GM19099 (cell line): ENCODE results near the gene TMED1.

Experiments
- POLR2A ChIP-seq: IDR thresholded peaks from 3 replicates; pipeline ENCODE4 v1.6.1; 2011; ENCODE audit warnings: low read depth; ENCODE audit not compliant: insufficient read length; ENCODE audit errors: extremely low read depth

Gene TMED1

DNA sequence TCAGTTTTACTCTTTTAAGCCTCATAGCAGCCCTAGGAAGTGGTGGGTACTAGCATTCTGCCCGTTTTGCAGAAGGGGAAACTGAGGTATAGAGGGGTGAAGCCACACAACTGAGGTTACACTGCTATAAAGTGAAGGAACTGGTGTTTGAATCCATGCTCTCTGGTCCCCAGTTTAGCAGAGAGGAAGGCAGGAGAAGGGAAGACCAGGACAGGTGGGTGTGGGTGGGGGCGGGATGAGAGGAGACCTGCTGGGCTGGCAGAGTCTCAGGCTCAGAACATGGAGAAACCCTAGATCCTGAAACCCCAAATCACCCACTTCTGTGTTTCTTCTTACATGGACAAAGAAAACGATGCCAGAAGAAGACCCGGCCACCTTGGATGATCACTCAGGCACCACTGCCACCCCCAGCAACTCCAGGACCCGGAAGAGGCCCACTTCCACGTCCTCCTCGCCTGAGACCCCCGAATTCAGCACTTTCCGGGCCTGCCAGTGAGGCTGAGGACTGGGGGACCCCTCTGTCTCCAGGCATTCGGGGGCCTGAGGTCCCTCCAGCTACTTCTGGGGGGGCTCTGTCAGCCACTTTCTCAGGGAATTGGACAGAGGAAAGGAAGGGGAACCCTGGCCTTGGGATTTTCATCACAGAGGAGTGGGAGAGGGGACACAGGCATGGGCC is 33.0 kb upstream of the TMED1 start:
- TF ChIP-seq POLR2A = no peak

DNA sequence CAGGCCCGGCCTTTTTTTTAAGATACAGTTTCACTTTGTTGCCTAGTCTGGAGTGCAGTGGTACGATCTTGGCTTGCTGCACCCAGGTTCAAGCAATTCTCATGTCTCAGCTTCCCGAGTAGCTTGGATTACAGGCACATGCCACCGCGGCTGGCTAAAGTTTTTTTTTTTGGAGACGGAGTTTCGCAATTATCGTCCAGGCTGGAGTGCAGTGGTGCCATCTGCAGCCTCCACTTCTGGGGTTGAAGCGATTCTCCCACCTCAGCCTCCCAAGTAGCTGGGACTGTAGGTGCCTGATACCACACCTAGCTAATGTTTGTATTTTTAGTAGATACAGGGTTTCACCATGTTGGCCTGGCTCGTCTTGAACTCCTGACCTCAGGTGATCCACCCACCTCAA is 30.5 kb upstream of the TMED1 start:
- no peak for TF ChIP-seq POLR2A

DNA sequence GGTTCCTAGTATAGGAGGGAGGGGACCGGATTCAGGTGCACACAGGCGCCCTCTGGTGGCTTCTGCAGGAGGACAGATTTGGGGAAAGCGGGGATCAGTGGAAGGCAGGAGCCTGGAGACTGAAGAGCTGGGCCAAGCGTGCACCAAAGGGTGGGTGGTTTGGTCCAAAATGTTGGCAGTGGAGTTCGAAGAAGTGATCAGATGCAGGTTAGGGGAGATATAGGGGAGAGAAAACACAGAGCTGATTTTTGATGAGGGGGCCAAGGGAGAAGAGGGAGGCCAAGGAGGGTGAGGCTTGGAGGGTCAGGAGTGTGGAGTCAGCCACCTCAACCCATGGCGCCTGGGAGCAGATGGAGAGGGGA is 28.5 kb upstream of the TMED1 start:
- TF ChIP-seq POLR2A = no peak

DNA sequence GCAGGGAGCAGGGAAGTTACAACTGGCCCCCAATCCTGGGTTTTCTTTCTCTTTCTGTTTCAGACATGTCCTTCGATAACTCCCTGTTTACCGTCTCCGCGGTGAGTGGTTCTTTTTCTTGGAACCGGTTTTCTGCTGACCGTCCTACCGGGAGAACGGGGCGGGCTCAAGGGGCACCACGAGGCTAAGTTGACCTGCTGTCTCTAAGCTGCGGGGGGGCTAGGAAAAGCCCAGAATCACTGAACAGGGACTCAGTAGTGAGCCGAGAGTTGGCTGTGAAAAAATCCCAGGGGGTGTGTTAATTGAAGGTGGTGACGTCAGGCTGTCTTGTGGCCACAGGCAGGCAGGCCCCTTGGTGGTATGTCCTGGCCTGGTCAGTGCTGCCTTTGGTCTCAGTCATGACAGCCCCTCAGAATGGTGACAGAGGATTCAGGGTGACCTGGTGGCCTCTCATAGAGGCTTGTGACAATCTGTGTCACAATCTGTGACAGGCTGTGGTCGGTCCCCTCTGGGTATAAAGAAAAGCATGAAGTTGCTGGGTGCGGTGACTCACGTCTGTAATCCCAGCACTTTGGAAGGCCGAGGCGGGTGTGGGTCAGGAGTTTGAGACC is 27.2 kb upstream of the TMED1 start:
- TF ChIP-seq POLR2A = no peak

DNA sequence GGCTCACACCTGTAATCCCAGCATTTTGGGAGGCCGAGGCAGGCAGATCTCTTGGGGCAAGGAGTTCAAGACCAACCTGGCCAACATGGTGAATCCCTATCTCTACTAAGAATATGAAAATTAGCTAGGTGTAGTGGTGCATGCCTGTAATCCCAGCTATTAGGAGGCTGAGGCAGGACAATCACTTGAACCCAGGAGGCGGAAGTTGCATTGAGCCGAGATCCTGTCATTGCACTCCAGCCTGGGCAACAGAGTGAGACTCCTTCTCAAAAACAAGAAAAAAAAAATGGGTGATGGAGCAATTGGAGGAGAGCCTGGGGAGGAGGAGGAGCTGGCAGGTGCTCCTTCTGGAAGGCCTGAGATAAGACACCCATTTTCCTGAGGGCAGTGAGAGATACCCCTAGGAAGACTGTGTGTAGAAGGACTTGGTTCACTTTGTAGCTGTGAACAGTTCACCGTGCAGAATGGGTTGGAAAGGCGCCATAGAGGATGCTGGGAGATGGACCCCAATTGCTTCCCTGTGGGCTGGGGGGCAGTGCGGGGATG is 26.6 kb upstream of the TMED1 start:
- TF ChIP-seq POLR2A = no peak

DNA sequence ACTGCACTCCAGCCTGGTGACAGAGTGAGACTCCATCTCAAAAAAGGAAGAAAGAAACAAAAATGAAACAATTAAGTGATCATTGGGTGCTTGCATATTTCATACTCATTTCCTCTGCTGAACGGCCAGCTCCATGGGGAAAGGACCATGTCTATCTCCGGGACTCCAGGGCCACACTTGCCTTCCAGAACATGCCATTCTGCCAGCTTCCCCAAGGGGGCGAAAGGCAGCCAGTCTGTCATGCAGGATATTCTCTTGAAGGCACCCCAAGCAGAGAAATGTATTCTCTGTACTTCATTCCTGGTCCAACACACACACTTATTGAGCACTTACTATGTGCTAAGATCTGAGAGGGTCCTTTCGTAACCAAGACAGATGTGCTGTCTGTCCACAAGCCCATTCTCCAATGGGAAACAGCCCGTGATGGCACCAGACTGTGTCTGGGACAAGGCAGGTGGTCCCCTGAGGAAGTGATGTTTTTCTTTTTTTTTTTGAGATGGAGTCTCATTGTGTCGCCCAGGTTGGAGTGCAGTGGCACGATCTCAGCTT is 25.2 kb upstream of the TMED1 start:
- no peak for TF ChIP-seq POLR2A

DNA sequence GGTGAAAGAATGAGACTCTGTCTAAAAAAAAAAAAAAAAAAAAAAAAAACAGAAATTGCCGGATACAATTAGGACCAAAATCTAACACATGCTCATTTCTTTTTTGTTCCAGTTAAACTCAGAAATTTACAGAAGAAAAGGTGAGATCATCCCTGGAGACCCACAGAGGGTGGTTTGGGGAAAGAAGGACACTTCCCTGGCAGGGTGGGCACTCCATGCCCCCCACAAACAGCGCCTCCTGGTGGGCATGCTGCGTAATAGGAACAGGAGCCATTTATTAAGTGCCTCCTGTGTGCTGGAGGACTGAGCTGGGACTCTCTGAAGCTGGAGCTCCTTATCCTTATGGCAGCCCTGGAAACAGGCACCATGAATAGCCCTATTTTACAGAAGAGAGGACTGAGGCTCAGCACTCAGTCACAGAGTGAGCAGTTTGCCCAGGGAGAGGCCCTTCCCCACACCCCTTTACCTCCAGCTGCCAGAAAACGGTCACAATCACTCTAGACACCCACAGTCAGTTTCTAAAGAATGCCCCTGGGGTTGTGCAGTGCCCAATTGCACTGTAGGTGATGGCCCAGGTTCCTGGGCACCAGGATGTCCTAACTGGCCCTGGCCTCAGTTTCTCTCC is 22.3 kb upstream of the TMED1 start:
- no peak for TF ChIP-seq POLR2A

DNA sequence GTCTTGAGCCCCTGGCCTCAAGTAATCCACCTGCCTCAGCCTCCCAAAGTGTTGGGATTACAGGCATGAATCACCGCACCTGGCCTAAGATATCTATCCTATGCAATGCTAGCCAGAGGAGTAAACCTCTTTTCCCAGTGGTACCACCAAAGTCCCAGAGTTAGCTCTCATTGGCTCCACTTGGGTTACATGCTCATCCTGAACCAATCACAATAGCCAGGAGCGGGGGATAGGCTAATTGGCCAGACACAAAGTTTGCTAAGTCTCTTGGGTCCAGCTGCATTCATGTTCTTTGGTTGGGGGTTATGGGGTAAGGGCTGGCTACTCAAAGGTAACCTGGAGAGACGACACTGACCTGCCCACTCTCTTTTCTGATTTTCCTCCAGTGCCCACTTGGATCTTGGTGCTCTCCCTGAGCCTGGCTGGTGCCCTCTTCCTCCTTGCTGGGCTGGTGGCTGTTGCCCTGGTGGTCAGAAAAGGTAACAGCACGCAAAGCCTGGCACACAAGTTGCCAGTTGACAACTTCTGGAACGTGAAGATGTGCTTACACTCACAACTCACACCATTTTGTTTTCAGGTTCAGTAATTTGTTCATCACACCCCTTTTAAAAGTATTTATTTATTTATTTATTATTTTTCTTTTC is 20.0 kb upstream of the TMED1 start:
- TF ChIP-seq POLR2A = no peak

DNA sequence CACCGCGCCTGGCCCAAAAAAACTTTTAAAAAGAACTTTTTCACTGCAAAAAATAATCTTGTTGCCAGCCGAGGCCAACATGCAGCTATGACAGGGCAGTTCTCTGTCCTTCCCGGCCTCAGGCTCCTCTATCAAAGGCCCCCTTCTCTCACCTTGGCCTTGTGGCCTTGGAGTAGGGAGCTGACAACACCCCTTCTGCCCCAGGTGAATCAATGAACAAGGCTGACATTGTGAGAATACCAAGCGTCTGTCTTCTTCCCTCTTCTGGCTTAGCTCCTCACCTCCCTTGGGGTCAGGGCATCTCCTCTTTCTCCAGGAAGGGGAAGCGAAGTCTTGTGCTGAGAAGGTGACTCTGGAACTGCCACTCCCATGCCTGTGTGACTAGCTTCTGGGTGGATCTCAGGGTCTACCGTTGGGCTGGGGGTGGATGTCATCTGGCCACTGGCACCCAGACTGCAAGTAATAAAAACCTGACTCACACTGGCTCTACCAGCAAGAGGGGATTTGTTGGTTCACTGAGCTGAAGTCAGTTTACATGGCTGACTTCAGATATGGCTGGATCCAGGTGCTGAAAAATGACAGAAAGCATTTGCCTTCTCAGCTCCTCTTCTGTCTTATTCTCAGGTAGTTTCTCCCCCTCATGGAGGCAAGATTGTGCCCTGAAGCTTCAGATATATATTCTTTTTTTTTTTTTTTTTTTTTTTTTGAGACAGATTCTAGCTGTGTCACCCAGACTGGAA is 18.5 kb upstream of the TMED1 start:
- TF ChIP-seq POLR2A = no peak

DNA sequence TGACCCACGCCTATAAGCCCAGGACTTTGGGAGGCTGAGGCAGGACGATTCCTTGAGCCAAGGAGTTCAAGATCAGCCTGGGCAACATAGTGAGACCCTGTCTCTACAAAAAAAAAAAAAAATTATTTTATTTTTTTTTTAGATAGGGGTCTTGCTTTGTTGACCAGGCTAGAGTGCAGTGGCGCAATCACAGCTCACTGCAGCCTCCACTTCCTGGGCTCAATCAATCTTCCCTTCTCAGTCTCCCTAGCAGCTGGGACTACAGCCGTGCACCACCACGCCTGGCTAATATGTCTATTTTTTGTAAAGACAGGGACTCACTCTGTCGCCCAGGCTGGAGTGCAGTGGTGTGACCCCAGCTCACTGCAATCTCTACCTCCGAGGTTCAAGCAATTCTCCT is 16.9 kb upstream of the TMED1 start:
- TF ChIP-seq POLR2A = no peak

DNA sequence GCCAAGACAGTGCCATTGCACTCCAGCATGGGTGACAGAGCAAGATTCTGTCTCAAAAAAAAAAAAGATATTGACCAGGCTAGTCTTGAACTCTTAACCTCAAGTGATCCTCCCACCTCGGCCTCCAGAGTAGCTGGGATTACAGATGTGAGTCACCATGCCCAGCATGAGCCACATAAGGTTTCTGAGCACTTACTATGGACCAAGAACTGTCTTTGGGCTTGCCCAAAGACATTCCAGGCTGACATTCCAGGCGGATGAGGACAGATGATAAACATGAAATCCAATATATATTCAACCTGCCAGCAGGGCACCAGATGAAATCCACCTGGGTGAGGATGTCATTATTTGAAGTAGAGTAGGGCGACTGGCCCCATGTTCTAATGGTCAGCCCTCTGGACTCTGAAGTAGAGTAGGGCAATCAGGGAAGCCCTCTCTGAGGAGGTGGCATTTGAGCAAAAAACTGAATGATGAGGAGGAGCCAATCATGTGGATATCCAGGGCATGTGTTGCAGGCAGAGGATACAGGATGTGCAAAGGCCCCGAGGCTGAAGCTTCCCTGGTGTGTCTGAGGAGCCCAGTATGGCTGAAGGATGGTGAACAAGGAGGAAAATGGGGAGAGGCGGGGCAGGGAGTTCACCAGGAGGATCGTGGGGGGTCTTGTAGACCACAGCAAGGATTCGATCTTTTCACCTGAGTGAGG is 16.2 kb upstream of the TMED1 start:
- TF ChIP-seq POLR2A = no peak

DNA sequence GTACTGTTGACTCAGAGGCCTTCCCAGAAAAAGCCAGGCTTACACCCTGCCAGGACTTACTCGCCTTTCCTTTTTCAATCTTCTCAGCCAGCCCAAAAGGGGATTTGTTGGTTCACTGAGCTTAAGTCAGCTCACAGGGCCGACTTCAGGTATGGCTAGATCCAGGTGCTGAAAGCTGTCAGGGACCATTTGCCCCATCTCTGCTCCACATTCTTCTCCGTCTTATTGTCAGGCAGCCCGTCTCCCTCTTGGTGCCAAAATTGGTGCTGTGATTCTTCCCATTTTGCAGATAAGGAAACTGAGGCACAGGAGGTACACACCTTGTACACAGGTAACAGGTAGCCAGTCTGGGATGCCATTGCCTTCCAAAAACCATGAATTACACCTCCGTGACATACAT is 14.6 kb upstream of the TMED1 start:
- no peak for TF ChIP-seq POLR2A

DNA sequence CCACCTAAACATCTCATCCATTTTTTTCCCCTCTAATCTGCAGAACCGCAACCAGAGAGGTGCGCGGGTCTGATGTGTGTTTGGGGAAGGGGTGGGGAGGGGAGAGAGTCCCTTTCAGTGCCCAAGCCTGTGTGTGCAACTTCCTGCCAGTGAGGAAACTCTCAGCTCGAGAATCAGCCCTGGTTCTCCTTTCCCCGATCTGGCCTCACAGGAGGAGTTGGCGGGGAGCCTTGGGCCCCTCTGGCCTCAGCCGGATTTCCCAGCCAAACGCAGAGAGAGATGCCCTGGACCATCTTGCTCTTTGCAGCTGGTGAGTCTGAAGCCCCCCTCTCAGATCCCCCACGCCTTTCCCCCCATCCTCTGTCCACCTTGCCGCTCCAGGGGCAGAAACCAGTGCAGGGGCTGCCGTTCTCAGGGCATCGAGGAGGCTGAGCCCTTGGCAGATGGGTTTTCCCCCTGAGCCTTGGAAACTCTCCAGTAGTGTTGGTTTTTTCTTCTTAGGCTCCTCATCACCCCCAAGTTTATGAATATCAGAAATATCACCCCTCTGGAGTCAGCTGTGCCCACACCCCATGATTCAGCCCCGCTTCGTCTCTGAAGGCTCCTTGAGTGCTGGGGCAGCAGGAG is 12.3 kb upstream of the TMED1 start, which contains the start of gene C19orf38:
Gene C19orf38 (plus strand): TSS at position 186 of the 627 bp plus-strand sequence. CDS start 94 bp downstream, at position 280.
- TF ChIP-seq POLR2A = no peak
